Sigmoid colon (tissue), 4 donors: Measurements from ENCODE around the gene CD2.

Experiments
- CTCF ChIP-seq, 4 experiments: fragments of 450-650 bp in 3 of 4; fragments of 200-600 bp in 1 of 4; IDR thresholded peaks; one replicate each; pipeline ENCODE4 v1.5.1; 2016 to 2019; ENCODE audit warnings: antibody characterized with exemption in 4 of 4, mild to moderate bottlenecking in 3 of 4, moderate library complexity in 2 of 4
- EP300 ChIP-seq, 4 donors: sonication (generic); formaldehyde crosslinking; IDR thresholded peaks; one replicate each; pipeline ENCODE4 v1.6.1; 2017; ENCODE audit warnings: antibody characterized with exemption in 4 of 4

- TF ChIP-seq CTCF (IDR thresholded peaks at IDR 0.05) (no peak), EP300 (IDR thresholded peaks at IDR 0.05) (no peak)
Observed at GRCh38 chr1:116722016-116722838, 32.0 kb upstream of the CD2 start.
